ENCODE measurements around the gene SSH2. TPM values are rescaled to one million over a fixed set of nuclear protein-coding genes. Genes with fewer than 3 reads are reported as not detected.
A peak's percentile ranks its signal among the peaks of the same experiment; 100 is the strongest.

The SSH2 gene
- polyA plus RNA-seq, 3 donors: 31.9 to 66.6 (median 54.0) TPM

- no peaks in the 10 kb centered on the region for H3K27me3 ChIP-seq (ENCODE audit: control insufficient read depth in 2 of 2, insufficient read depth in 2 of 2, low read length in 2 of 2)
- H3K4me2 ChIP-seq (replicated peaks; ENCODE audit: extremely low read depth, low read length, poor library complexity, severe bottlenecking): no peak overlapping the region
- no peak overlapping the region for H3K4me3 ChIP-seq (replicated peaks in 1 of 3; ENCODE audit: low read depth in 2 of 3, low read length in 3 of 3)
- no peak for DNase-seq
- peaks cover 31 to 43% of the 10 kb centered on the region in 2 donors for H3K4me1 ChIP-seq (ENCODE audit: control insufficient read depth in 1 of 2, insufficient read depth in 2 of 2, low read length in 2 of 2)
- no peak for TF ChIP-seq CTCF (IDR thresholded peaks at IDR 0.05)
- peaks cover 65 to 80% of the 10 kb centered on the region in 2 donors for H3K36me3 ChIP-seq (replicated peaks in 1 of 2; ENCODE audit: control insufficient read depth in 1 of 2, insufficient read depth in 2 of 2, low read length in 2 of 2)
- Mint-ChIP-seq H3K4me1 (peaks cover 38% of the 10 kb centered on the region), H3K9me3 (peaks cover 0 to 2% (median 0%) of the 10 kb centered on the region in 7 donors), H3K4me3 (no peak overlapping the region), H3K36me3 (peaks cover 53 to 79% of the 10 kb centered on the region in 2 donors), H3K27me3 (ENCODE audit: low read depth in 3 of 3) (no peaks in the 10 kb centered on the region), H3K27ac (peak overlapping the region in 3 of 7 donors; percentile 25 to 79 (median 76))
- WGBS (ENCODE audit: insufficient coverage): no CpG with 5 or more reads among the region's 3 CpGs
- H3K27ac ChIP-seq (ENCODE audit: low read depth in 1 of 2, low read length in 2 of 2): no peak overlapping the region
- H3K9ac ChIP-seq (ENCODE audit: insufficient read depth, low read length, poor library complexity, severe bottlenecking): no peak overlapping the region
- intact Hi-C loops (cut with micrococcal nuclease): loop anchor here in 1 of 2 donors (5.0 kb wide), 1 partner anchor 35 kb away; no protein-coding TSS in a partner anchor
- peaks cover 65% of the 10 kb centered on the region for H3K79me2 ChIP-seq (ENCODE audit: insufficient read depth, low read length)
- no peaks in the 10 kb centered on the region for H4K20me1 ChIP-seq (ENCODE audit: insufficient read depth, low read length)
- H3K9me3 ChIP-seq (replicated peaks in 1 of 2; ENCODE audit: control insufficient read depth in 1 of 2, insufficient read depth in 1 of 2, low read length in 2 of 2): no peaks in the 10 kb centered on the region
- no peak overlapping the region for H2AFZ ChIP-seq (ENCODE audit: insufficient read depth, low read depth, low read length, poor library complexity, severe bottlenecking)
These were observed 232.7 kb downstream of the SSH2 start for GRCh38 chr17:29697371-29697770.

GRCh38 chr17:29694918-29695563 is 235.0 kb downstream of the SSH2 start:
- H3K27me3 Mint-ChIP-seq (ENCODE audit: low read depth in 3 of 3): no peaks in the 10 kb centered on the region
- H3K4me1 Mint-ChIP-seq: peaks cover 45% of the 10 kb centered on the region
- H3K9me3 Mint-ChIP-seq: no peaks in the 10 kb centered on the region
- peaks cover 40 to 43% of the 10 kb centered on the region in 2 donors for H3K4me1 ChIP-seq (ENCODE audit: control insufficient read depth in 1 of 2, insufficient read depth in 2 of 2, low read length in 2 of 2)
- no peak for TF ChIP-seq CTCF (IDR thresholded peaks at IDR 0.05)
- H3K79me2 ChIP-seq (ENCODE audit: insufficient read depth, low read length): peaks cover 53% of the 10 kb centered on the region
- no CpG with 5 or more reads among the region's 5 CpGs for WGBS (ENCODE audit: insufficient coverage)
- H3K9ac ChIP-seq (ENCODE audit: insufficient read depth, low read length, poor library complexity, severe bottlenecking): no peak overlapping the region
- peak overlapping the region; percentile 77 to 92 (median 84) for H3K27ac Mint-ChIP-seq
- H3K36me3 Mint-ChIP-seq: peaks cover 49 to 70% of the 10 kb centered on the region in 2 donors
- H3K9me3 ChIP-seq (replicated peaks in 1 of 2; ENCODE audit: control insufficient read depth in 1 of 2, insufficient read depth in 1 of 2, low read length in 2 of 2): no peaks in the 10 kb centered on the region
- H3K4me3 Mint-ChIP-seq: no peak overlapping the region
- DNase-seq: peak; percentile 32 to 51 (median 36)
- no peaks in the 10 kb centered on the region for H3K27me3 ChIP-seq (ENCODE audit: control insufficient read depth in 2 of 2, insufficient read depth in 2 of 2, low read length in 2 of 2)
- peak overlapping the region in 1 of 2 donors; percentile 66 for H3K27ac ChIP-seq (ENCODE audit: low read depth in 1 of 2, low read length in 2 of 2)
- H3K4me2 ChIP-seq (replicated peaks; ENCODE audit: extremely low read depth, low read length, poor library complexity, severe bottlenecking): no peak overlapping the region
- H3K4me3 ChIP-seq (replicated peaks in 1 of 3; ENCODE audit: low read depth in 2 of 3, low read length in 3 of 3): no peak overlapping the region
- intact Hi-C loops (cut with micrococcal nuclease): loop anchor here in 1 of 2 donors (5.0 kb wide), 1 partner anchor 37 kb away; no protein-coding TSS in a partner anchor
- H3K36me3 ChIP-seq (replicated peaks in 1 of 2; ENCODE audit: control insufficient read depth in 1 of 2, insufficient read depth in 2 of 2, low read length in 2 of 2): peaks cover 54 to 61% of the 10 kb centered on the region in 2 donors
- H4K20me1 ChIP-seq (ENCODE audit: insufficient read depth, low read length): no peaks in the 10 kb centered on the region
- no peak overlapping the region for H2AFZ ChIP-seq (ENCODE audit: insufficient read depth, low read depth, low read length, poor library complexity, severe bottlenecking)
